Activated T-helper 1 cell treated with Interleukin-2 at 50 U/mL for 16 hours (primary cell): Measurements from ENCODE around the gene SNRPE.

ENCODE experiments used
- DNase-seq: peaks from one replicate; pipeline ENCODE4 v3.0.0-alpha.2; 2020; ENCODE audit warnings: low read depth

SNRPE gene

GRCh38 chr1:203880606-203881005 is 19.2 kb downstream of the SNRPE start:
- DNase-seq, result no peak

- no peak for DNase-seq
These were observed 27.4 kb downstream of the SNRPE start for GRCh38 chr1:203888807-203889251.

- DNase-seq, result no peak
These were observed 30.6 kb downstream of the SNRPE start for GRCh38 chr1:203891950-203892349.

GRCh38 chr1:203898458-203899352 is 37.3 kb downstream of the SNRPE start:
- DNase-seq, result no peak

- no peak for DNase-seq
These were observed 37.9 kb downstream of the SNRPE start for GRCh38 chr1:203899353-203899716.

DNA sequence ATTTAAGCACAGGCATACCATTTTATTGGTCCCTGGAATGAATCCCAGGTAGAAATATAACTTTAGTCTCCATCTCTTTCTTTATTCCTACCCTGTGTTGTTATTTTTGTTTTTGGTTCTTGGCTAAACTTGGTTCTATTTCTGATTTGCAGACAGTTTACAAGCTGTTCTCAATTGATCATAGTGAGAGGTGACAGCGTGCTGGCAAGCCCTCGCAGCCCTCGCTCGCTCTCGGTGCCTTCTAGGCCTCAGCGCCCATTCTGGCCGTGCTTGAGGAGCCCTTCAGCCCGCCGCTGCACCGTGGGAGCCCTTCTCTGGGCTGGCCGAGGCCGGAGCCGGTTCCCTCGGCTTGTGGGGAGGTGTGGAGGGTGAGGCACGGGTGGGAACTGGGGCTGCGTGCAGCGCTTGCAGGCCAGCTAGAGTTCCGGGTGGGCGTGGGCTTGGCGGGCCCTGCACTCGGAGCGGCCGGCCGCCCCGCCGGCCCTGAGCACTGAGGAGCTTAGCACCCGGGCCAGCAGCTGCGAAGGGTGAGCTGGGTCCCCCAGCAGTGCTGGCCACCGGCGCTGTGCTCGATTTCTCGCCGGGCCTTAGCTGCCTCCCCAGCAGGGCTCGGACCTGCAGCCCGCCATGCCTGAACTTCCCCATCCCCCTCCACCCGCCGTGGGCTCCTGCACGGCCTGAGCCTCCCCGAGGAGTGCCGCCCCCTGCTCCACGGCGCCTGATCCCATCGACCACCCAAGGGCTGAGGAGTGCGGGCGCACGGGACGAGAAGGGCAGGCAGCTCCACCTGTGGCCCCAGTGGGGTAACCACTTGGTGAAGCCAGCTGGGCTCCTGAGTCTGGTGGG is 38.7 kb downstream of the SNRPE start:
- no peak for DNase-seq

DNA sequence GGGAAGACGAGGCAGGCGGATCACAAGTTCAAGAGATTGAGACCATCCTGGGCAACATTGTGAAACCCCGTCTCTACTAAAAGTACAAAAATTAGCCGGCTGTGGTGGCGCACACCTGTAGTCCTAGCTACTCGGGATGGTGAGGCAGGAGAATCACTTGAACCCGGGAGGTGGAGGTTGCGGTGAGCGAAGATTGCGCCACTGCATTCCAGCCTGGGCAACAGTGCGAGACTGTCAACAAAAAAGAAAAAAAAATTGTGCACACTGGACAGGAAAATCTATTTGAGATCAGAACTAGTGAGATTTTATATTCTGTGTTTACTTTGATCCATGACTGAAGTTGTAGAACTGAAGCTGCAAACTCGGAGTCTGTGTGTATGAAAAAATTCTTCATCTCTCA is 40.2 kb downstream of the SNRPE start:
- no peak for DNase-seq

DNA sequence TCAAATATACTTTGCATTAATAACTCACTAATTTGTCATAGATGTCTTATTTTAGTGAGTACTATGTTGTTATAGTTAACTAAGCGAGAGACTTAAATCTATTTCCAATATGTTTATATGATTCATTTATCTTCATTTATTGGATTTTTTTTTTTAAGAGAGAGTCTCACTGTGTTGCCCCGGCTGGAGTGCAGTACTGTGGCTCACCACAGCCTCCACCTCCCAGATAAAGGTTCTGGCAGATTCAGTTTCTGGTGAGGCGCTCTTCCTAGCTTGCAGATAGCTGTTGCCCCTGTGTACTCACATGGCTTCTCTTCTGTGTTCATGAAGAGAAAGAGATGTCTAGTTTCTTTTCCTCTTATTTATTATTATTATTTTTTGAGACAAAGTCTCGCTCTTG is 43.9 kb downstream of the SNRPE start:
- DNase-seq, result no peak

GRCh38 chr1:203906932-203907331 is 45.5 kb downstream of the SNRPE start:
- DNase-seq, result no peak

- DNase-seq, result no peak
These were observed 46.5 kb downstream of the SNRPE start for GRCh38 chr1:203907901-203908300.

GRCh38 chr1:203911806-203912205 is 50.4 kb downstream of the SNRPE start:
- no peak for DNase-seq

- no peak for DNase-seq
These were observed 51.7 kb downstream of the SNRPE start for GRCh38 chr1:203913073-203913521.

DNA sequence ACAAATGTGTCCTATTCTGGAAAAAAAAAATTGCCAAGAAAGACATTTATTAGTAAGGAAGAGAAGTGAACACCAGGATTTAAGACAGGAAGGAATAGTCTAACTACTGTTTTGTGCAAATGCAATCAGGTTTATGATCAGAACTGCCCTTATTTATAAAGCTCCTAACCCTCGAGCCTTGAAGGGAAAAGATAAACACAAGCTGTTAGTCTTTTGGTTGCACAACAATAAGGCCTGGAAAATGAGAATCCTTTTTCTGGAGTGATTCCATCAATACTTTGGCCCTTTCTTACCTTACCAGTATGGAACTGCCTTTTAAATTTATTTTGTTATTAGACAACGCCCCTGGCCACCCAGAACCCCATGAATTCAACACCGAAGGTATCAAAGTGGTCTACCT is 52.9 kb downstream of the SNRPE start:
- DNase-seq, result no peak

GRCh38 chr1:203915811-203916210 is 54.4 kb downstream of the SNRPE start:
- DNase-seq, result no peak

GRCh38 chr1:203916756-203917155 is 55.4 kb downstream of the SNRPE start:
- DNase-seq, result no peak
